HCT116 (cell line): ENCODE results near the gene FARP1.

ENCODE experiments used
- CTCF ChIP-seq, 3 experiments: fragments of 200-600 bp in 1 of 3; sonication (generic) in 1 of 3; IDR thresholded peaks in 2 of 3; conservative IDR thresholded peaks in 1 of 3; 2 replicates each; pipeline ENCODE4 v1.5.1; 2012 to 2017; ENCODE audit warnings: low read depth in 2 of 3, low read length in 2 of 3, antibody characterized with exemption in 1 of 3, borderline replicate concordance in 1 of 3, control low read depth in 1 of 3, mild to moderate bottlenecking in 1 of 3, mixed read lengths in 1 of 3, mixed run types in 1 of 3, moderate library complexity in 1 of 3; ENCODE audit not compliant: insufficient read depth in 1 of 3
- EZH2 ChIP-seq: fragments of 200-600 bp; sonication (generic); IDR thresholded peaks from 2 replicates; pipeline ENCODE4 v1.6.1; 2017; ENCODE audit warnings: antibody characterized with exemption, mixed run types
- POLR2AphosphoS5 ChIP-seq: IDR thresholded peaks from 2 replicates; pipeline ENCODE4 v1.6.1; 2011; ENCODE audit warnings: mild to moderate bottlenecking, low read depth, low read length, moderate library complexity
- RAD21 ChIP-seq: IDR thresholded peaks from 2 replicates; pipeline ENCODE4 v1.6.1; 2012; ENCODE audit warnings: low read depth, mild to moderate bottlenecking

- TF ChIP-seq EZH2 = no peak
- no peak for TF ChIP-seq RAD21
- no peak for TF ChIP-seq CTCF (IDR thresholded peaks at IDR 0.05 in 2 of 3, conservative IDR thresholded peaks at IDR 0.05 in 1 of 3; ENCODE audit: borderline replicate concordance in 1 of 3, insufficient read depth in 1 of 3, low read depth in 2 of 3, low read length in 2 of 3)
- no peak for TF ChIP-seq POLR2AphosphoS5
Measured at GRCh38 chr13:98419786-98420553, 277.1 kb downstream of the FARP1 start.
